ENCODE measurements around the gene PSMB7.

Gene PSMB7

GRCh38 chr9:124456341-124457078 is 41.3 kb upstream of the PSMB7 start:
- TF ChIP-seq CTCF (IDR thresholded peaks at IDR 0.05; ENCODE audit: insufficient read depth, low read length, poor library complexity, severe bottlenecking) = no peak
- DNase-seq (ENCODE audit: extremely low read depth, insufficient read length) = no peak
- no peaks in the 10 kb centered on the region; the same call in 1 of the 2 replicates for H3K27me3 ChIP-seq (replicated peaks; ENCODE audit: control insufficient read depth, insufficient read depth, low read length)
- H3K36me3 ChIP-seq (ENCODE audit: control insufficient read depth, insufficient read depth, low read length) = no peaks in the 10 kb centered on the region
- no peak overlapping the region for H3K4me3 ChIP-seq (replicated peaks; ENCODE audit: low read depth, low read length)

- H3K27me3 ChIP-seq (replicated peaks; ENCODE audit: control insufficient read depth, insufficient read depth, low read length) = peaks cover 1% of the 10 kb centered on the region
- H3K36me3 ChIP-seq (ENCODE audit: control insufficient read depth, insufficient read depth, low read length) = no peaks in the 10 kb centered on the region
- no peak for DNase-seq (ENCODE audit: extremely low read depth, insufficient read length)
- no peak for TF ChIP-seq CTCF (IDR thresholded peaks at IDR 0.05; ENCODE audit: insufficient read depth, low read length, poor library complexity, severe bottlenecking)
- no peak overlapping the region for H3K4me3 ChIP-seq (replicated peaks; ENCODE audit: low read depth, low read length)
These were observed 40.6 kb upstream of the PSMB7 start for GRCh38 chr9:124455820-124456219.

GRCh38 chr9:124454791-124455443 is 39.7 kb upstream of the PSMB7 start:
- Histone ChIP-seq H3K36me3 (ENCODE audit: control insufficient read depth, insufficient read depth, low read length) (no peaks in the 10 kb centered on the region), H3K4me3 (replicated peaks; ENCODE audit: low read depth, low read length) (no peak overlapping the region), H3K27me3 (replicated peaks; ENCODE audit: control insufficient read depth, insufficient read depth, low read length) (peaks cover 1% of the 10 kb centered on the region)
- DNase-seq (ENCODE audit: extremely low read depth, insufficient read length) = no peak
- no peak for TF ChIP-seq CTCF (IDR thresholded peaks at IDR 0.05; ENCODE audit: insufficient read depth, low read length, poor library complexity, severe bottlenecking)

GRCh38 chr9:124454296-124454695 is 39.1 kb upstream of the PSMB7 start:
- no peak for DNase-seq (ENCODE audit: extremely low read depth, insufficient read length)
- peaks cover 1% of the 10 kb centered on the region for H3K27me3 ChIP-seq (replicated peaks; ENCODE audit: control insufficient read depth, insufficient read depth, low read length)
- no peaks in the 10 kb centered on the region for H3K36me3 ChIP-seq (ENCODE audit: control insufficient read depth, insufficient read depth, low read length)
- H3K4me3 ChIP-seq (replicated peaks; ENCODE audit: low read depth, low read length) = no peak overlapping the region
- TF ChIP-seq CTCF (IDR thresholded peaks at IDR 0.05; ENCODE audit: insufficient read depth, low read length, poor library complexity, severe bottlenecking) = no peak

GRCh38 chr9:124453586-124454191 is 38.4 kb upstream of the PSMB7 start:
- DNase-seq (ENCODE audit: extremely low read depth, insufficient read length) = no peak
- TF ChIP-seq CTCF (IDR thresholded peaks at IDR 0.05; ENCODE audit: insufficient read depth, low read length, poor library complexity, severe bottlenecking) = no peak
- H3K4me3 ChIP-seq (replicated peaks; ENCODE audit: low read depth, low read length) = no peak overlapping the region; the same call in 1 of the 2 replicates
- H3K27me3 ChIP-seq (replicated peaks; ENCODE audit: control insufficient read depth, insufficient read depth, low read length) = peaks cover 1% of the 10 kb centered on the region
- no peaks in the 10 kb centered on the region for H3K36me3 ChIP-seq (ENCODE audit: control insufficient read depth, insufficient read depth, low read length)
